ENCODE measurements around the gene TNFAIP8L2. TPM values are rescaled to one million over a fixed set of nuclear protein-coding genes. Genes with fewer than 3 reads are reported as not detected.

TNFAIP8L2 gene
- total RNA-seq, 1 experiment from 2014 or later = not detected

GRCh38 chr1:151144474-151145303, 11.8 kb upstream of the TNFAIP8L2 start:
- Mint-ChIP-seq H3K27me3 (ENCODE audit: low read depth) (peaks cover 31% of the 10 kb centered on the region), H3K4me1 (peaks cover 34 to 43% of the 10 kb centered on the region in 2 experiments), H3K27ac (peak overlapping the region in 1 of 3 experiments; percentile 49; a peak in 1 of 7 replicates), H3K9me3 (no peaks in the 10 kb centered on the region), H3K36me3 (ENCODE audit: insufficient read depth in 1 of 3, low read depth in 3 of 3) (peaks cover 2 to 4% (median 4%) of the 10 kb centered on the region in 3 experiments; a peak in 4 of 7 replicates), H3K4me3 (peak overlapping the region; percentile 85 to 86)
- TF ChIP-seq CTCF (conservative IDR thresholded peaks at IDR 0.05) = no peak
- H2BK5ac ChIP-seq (ENCODE audit: insufficient read length, low read length) = no peak overlapping the region
- no peak overlapping the region for H3K9ac ChIP-seq (ENCODE audit: extremely low read depth, insufficient read length, low read length)
- no peak overlapping the region for H3T11ph ChIP-seq (ENCODE audit: low read length)
- no peak overlapping the region for H3K27ac ChIP-seq (ENCODE audit: insufficient read length, low read depth, low read length)
- H3K14ac ChIP-seq (ENCODE audit: insufficient read depth, low read length) = no peak overlapping the region
- no peaks in the 10 kb centered on the region; the same call in 1 of the 2 replicates for H3K27me3 ChIP-seq (ENCODE audit: insufficient read depth, low read length)
- H3K4ac ChIP-seq (ENCODE audit: low read depth, low read length) = no peak overlapping the region
- no peak overlapping the region for H4K8ac ChIP-seq (replicated peaks; ENCODE audit: insufficient read length, low read depth, low read length)
- no peak for DNase-seq
- no peak overlapping the region for H2BK15ac ChIP-seq (ENCODE audit: low read depth, low read length)
- peak overlapping the region; percentile 90 for H3K4me2 ChIP-seq (ENCODE audit: insufficient read depth, insufficient read length, low read length)
- WGBS (ENCODE audit: extremely low coverage, insufficient read length, low lambda C conversion rate) = no CpG with 5 or more reads among the region's 7 CpGs
- no peak overlapping the region for H2BK120ac ChIP-seq (ENCODE audit: low read depth, low read length, poor library complexity, severe bottlenecking)
- H4K5ac ChIP-seq (ENCODE audit: insufficient read length, low read depth, low read length) = no peak overlapping the region
- no peak overlapping the region for H2AK5ac ChIP-seq (ENCODE audit: insufficient read length, low read length)
- no peak overlapping the region for H2BK20ac ChIP-seq (ENCODE audit: low read depth, low read length, poor library complexity, severe bottlenecking)
- H3K79me1 ChIP-seq (ENCODE audit: insufficient read depth, low read depth, low read length, poor library complexity, severe bottlenecking) = no peaks in the 10 kb centered on the region
- no peak overlapping the region for H2AFZ ChIP-seq (ENCODE audit: low read length)
- no peak overlapping the region for H4K91ac ChIP-seq (ENCODE audit: insufficient read length, low read depth, low read length)
- H4K20me1 ChIP-seq (ENCODE audit: control insufficient read depth, insufficient read depth, insufficient read length) = peaks cover 4% of the 10 kb centered on the region
- peaks cover 22% of the 10 kb centered on the region; the same call in 1 of the 2 replicates for H3K4me1 ChIP-seq (ENCODE audit: insufficient read depth, low read length)
- no peaks in the 10 kb centered on the region for H3K79me2 ChIP-seq (ENCODE audit: insufficient read depth, low read length)
- H3K23ac ChIP-seq (ENCODE audit: insufficient read length, low read depth, low read length) = no peak overlapping the region
- no peak overlapping the region for H3K18ac ChIP-seq (ENCODE audit: insufficient read length, low read depth, low read length)
- H2BK12ac ChIP-seq (ENCODE audit: insufficient read length, low read depth, low read length) = no peak overlapping the region
- no peak overlapping the region for H3K56ac ChIP-seq (ENCODE audit: insufficient read length, low read depth, low read length)
- no peaks in the 10 kb centered on the region for H3K9me3 ChIP-seq (ENCODE audit: control insufficient read depth, low read depth, low read length)
- H3K23me2 ChIP-seq (ENCODE audit: insufficient read length, low read depth, low read length, poor library complexity, severe bottlenecking) = peaks cover 24% of the 10 kb centered on the region
